ENCODE results near the gene KCNQ1.
"Not testable (repeated sequence)": the region's sequence is repeated elsewhere in the genome, so short reads cannot be mapped to it uniquely, and the experiment has no call there.

The KCNQ1 gene

GRCh38 chr11:2475136-2475918 is 30.5 kb downstream of the KCNQ1 start:
- FAIRE-seq: no peak

- no peak for FAIRE-seq
Observed at GRCh38 chr11:2477254-2477653, 32.4 kb downstream of the KCNQ1 start.

DNA sequence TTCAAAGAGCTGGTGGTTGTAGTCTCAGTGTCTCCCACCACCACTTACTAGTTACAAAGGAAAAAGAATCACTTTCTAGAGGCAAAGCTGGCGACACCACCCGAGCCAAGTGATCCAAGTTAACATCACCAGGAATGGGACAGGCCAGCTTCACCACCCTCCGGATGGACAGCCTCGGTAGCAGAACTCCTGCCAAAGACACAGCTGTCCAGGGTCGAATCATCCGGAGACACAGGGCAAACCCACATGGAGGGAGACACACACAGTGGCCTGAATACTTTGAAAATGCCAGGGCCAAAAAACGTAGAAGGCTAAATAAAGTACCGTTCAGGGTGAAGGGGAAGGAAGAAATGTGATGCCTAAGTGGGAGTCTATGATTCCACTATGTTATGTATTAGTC is 33.1 kb downstream of the KCNQ1 start:
- no peak for FAIRE-seq

DNA sequence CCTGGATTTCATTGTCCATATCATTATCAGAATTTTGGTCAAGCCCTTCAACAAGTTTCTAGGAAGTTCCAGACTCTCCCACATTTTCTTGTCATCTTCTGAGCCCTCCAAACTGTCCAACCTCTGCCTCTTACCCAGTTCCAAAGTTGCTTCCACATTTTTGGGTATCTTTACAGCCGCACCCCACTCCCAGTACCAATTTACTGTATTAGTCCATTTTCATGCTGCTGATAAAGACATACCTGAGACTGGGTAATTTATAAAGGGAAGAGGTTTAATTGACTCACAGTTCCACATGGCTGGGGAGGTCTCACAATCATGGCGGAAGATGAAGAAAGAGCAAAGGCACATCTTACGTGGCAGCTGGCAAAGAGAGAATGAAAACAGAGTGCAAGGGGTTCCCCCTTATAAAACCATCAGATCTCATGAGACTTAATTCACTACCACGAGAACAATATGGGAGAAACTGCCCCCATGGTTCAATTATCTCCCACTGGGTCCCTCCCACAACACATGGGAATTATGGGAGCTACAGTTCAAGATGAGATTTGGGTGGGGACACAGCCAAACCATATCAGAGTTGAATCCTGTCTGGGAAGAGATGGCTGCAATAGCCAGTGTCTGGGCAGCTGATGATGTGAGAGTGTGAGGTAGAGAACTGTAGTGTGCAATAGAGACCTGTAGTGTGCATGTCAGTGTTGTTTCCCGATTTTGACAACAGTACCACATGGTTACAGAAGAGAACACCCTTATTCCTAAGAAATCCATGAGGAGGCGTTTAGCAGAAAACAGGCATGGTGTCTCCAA is 35.5 kb downstream of the KCNQ1 start:
- not testable (repeated sequence) for FAIRE-seq

GRCh38 chr11:2480874-2481220 is 36.0 kb downstream of the KCNQ1 start:
- FAIRE-seq: no peak

GRCh38 chr11:2481253-2481652 is 36.4 kb downstream of the KCNQ1 start:
- FAIRE-seq: no peak

DNA sequence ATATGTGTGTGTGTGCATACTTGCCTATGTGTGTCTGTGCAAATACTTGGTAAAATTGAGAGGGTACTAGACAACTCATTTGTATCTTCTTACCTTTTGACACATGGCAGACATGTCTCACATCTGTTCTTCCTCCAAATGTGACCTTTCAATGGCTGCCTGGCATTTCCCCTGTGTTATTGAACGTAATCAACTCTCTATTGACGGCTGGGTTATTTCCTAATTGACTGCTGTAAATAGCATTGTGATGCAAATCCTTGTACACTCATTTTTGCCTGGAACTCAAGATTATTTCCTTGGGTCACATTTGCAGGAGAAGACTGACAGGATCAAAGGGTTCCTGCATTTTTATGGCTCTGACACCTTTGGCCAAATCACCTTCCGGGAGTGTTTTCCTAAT is 37.4 kb downstream of the KCNQ1 start:
- no peak for FAIRE-seq

GRCh38 chr11:2482745-2483144 is 37.9 kb downstream of the KCNQ1 start:
- FAIRE-seq: no peak

GRCh38 chr11:2483426-2483825 is 38.6 kb downstream of the KCNQ1 start:
- no peak for FAIRE-seq

GRCh38 chr11:2484576-2485125 is 39.8 kb downstream of the KCNQ1 start:
- no peak for FAIRE-seq

GRCh38 chr11:2488004-2488403 is 43.2 kb downstream of the KCNQ1 start:
- no peak for FAIRE-seq

DNA sequence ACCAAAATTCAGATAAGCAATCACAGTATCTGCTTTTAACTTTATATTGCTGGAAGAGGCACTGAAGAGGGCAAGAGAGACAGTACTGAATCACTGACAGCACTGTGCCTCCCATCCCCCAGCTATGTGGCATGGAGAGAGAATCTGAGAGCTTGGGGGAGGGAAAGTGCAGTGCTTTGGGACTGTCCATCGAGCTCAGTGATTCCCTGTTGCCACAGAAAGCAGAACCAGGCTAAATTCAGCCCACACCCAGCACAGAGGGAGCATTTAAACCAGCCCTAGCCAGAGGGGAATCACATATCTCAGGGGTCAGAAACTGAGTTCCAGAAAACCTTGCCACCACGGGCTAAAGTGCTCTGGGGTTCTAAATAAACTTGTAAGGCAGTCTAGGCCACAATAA is 44.3 kb downstream of the KCNQ1 start:
- no peak for FAIRE-seq

- FAIRE-seq: not testable (repeated sequence)
Observed at GRCh38 chr11:2497951-2498350, 53.1 kb downstream of the KCNQ1 start.

- no peak for FAIRE-seq
Observed at GRCh38 chr11:2498750-2499149, 53.9 kb downstream of the KCNQ1 start.

- FAIRE-seq: no peak
Observed at GRCh38 chr11:2507212-2507901, 62.5 kb downstream of the KCNQ1 start.

DNA sequence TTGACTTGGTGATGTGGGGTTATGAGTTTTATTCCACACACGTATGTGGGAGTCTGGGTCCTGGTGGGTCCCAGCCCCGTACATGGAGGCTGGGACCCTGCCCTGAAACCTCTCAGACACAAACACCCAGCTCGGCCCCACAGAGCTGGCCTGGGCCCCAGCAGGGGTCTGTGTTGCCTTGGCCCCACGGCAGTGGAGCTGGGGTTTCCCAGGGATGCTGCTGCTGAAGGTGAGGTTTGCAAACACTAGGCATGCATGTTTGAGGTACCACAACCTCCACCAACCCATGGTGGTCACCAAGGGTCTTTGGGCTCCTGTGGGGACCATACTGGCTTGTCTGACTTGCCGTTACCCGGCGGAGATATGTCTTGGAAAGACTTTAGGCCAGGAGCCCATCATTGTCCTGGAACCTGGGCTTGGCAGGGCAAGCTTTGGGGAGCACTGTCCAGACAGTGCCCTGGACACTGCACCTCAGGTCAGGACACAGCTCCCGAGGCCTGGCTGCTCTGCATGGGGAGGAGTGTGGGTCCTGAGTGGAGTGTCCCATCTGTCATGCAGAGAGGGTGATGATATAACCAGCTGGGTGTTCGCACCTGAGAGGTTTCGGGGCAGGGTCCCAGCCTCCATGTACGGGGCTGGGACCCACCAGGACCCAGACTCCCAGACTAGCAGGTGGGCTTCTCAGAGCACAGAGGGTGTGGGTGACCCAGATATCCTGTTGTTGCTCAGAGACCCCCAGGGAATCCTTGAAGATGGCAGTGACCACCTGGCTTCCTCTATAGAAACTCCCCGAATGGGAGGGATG is 63.3 kb downstream of the KCNQ1 start:
- FAIRE-seq: no peak

DNA sequence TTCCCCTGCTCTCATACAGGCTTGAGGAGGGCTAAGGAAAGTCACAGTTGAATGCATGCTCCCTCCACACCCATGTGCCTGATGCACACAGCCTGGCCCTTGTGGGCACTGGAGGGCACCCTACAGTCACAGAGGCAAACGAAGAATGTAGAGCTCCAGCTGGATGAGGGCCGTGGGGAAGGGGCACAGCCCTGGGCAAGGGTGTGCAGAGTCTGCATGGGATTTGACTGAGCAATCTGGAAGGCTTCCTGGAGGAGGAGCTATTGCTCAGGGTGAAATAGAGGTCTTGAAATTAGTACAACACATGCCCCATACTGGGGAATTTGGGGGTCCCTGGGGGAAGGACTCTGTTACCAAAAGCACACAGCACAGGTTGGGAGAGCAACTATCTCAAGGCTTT is 64.0 kb downstream of the KCNQ1 start:
- no peak for FAIRE-seq

- FAIRE-seq: no peak
Observed at GRCh38 chr11:2509481-2510001, 64.7 kb downstream of the KCNQ1 start.

DNA sequence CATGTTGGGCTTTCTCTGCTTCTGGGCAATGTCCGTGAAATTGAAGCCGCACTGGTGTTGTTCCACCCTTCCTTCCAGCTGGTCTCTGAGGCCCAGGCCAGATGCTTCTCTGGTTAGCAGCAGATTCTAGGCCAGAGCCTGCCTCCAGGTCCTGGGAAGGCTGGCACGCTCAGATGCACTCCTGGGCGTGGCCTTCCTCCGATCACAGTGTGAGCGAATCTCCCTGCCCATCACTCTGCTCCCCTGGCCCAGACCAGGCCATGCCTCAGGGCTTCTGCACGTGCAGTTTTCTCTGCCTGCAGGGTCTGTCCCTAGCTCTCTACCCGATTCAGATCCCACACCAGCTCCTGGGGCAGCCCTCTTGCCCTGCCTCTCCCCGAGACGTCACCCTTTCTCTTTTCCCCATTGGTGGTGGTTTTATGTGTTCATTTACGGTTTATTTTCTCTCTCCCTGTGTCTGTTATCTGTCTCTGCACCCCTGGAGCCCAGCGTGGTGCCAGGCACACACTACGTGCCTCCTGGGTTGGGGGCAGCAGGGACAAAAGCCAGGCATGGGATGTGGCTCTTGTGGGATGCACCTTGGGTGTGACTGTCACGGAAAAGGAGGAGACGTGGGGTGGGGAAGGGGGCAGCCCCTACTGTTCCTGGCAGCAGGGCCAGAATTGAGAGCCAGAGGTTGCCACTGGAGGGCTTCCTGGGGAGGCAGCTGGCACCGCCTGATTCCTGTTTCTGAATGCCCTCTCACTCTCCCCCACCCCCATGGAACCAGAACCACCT is 66.0 kb downstream of the KCNQ1 start:
- no peak for FAIRE-seq

- no peak for FAIRE-seq
Observed at GRCh38 chr11:2511421-2512369, 66.9 kb downstream of the KCNQ1 start.

Measured in G401.6 (cell line).